T-cell (primary cell): ENCODE data around the gene RAG1. TPM values are rescaled to one million over a fixed set of nuclear protein-coding genes. Genes with fewer than 3 reads are reported as not detected.

Experiments
- ATAC-seq, 4 experiments: fragments of 200-7000 bp in 3 of 4; fragments of 150-1000 bp in 1 of 4; cut with Tn5 transposase; replicated peaks in 1 of 4; 1 replicate in 3 of 4; 2 replicates in 1 of 4; pipeline ENCODE4 v1.10.0; 2021; ENCODE audit warnings: moderate library complexity in 3 of 4, mild to moderate bottlenecking in 2 of 4, moderate number of reproducible peaks in 1 of 4
- CTCF ChIA-PET, 2 donors: fragments of 300-600 bp; sonication (Branson Sonifier 250); formaldehyde crosslinking; loops; one replicate each; lab custom pipeline; 2022; ENCODE audit warnings: antibody characterized with exemption in 2 of 2; lab: Charles Lee
- POLR2A ChIA-PET, 2 donors: fragments of 300-600 bp; sonication (Branson Sonifier 250); formaldehyde crosslinking; loops; one replicate each; lab custom pipeline; 2022; ENCODE audit warnings: antibody characterized with exemption in 2 of 2; lab: Charles Lee
- DNase-seq, 35 experiments: peaks; one replicate each; pipeline versions ENCODE4 v3.0.0 to v3.0.0-alpha.2; 2013 to 2023
- H3K27ac ChIP-seq: one replicate; pipeline ENCODE4 v1.5.1; 2013; ENCODE audit warnings: low read length
- H3K27me3 ChIP-seq, 2 experiments: replicated peaks in 1 of 2; 1 replicate in 1 of 2; 2 replicates in 1 of 2; pipeline versions ENCODE4 v1.6.1 to v1.7.0; 2013; ENCODE audit warnings: low read length in 1 of 2, mixed read lengths in 1 of 2; ENCODE audit not compliant: control insufficient read depth in 2 of 2, insufficient read depth in 2 of 2; ENCODE audit errors: extremely low read depth in 1 of 2
- H3K36me3 ChIP-seq, 2 donors: 1 replicate in 1 of 2; 2 replicates in 1 of 2; pipeline versions ENCODE4 v1.6.1 to v1.7.0; 2013; ENCODE audit warnings: low read length in 1 of 2; ENCODE audit not compliant: control insufficient read depth in 2 of 2, insufficient read depth in 1 of 2; ENCODE audit errors: extremely low read depth in 1 of 2
- H3K4me1 ChIP-seq, 2 experiments: 1 replicate in 1 of 2; 2 replicates in 1 of 2; pipeline versions ENCODE4 v1.6.1 to v1.7.0; 2013; ENCODE audit warnings: low read length in 2 of 2, mixed read lengths in 1 of 2; ENCODE audit not compliant: insufficient read depth in 2 of 2, control insufficient read depth in 1 of 2; ENCODE audit errors: extremely low read depth in 1 of 2
- H3K4me3 ChIP-seq, 2 donors: 1 replicate in 1 of 2; 2 replicates in 1 of 2; pipeline versions ENCODE4 v1.5.1 to v1.7.0; 2013; ENCODE audit warnings: mild to moderate bottlenecking in 2 of 2, low read length in 1 of 2, moderate library complexity in 1 of 2; ENCODE audit not compliant: control insufficient read depth in 1 of 2; ENCODE audit errors: extremely low read depth in 1 of 2
- H3K9me3 ChIP-seq: 2 replicates; pipeline ENCODE4 v1.7.0; 2013
- H3K27ac Mint-ChIP-seq, 2 donors: one replicate each; pipeline ENCODE4 v1.8.0; 2020 to 2021; ENCODE audit warnings: mild to moderate bottlenecking in 2 of 2, mixed read lengths in 2 of 2
- H3K27me3 Mint-ChIP-seq, 2 donors: one replicate each; pipeline ENCODE4 v1.8.0; 2021 to 2022; ENCODE audit warnings: mixed read lengths in 2 of 2
- H3K36me3 Mint-ChIP-seq: one replicate; pipeline ENCODE4 v1.8.0; 2021; ENCODE audit warnings: mixed read lengths
- H3K4me1 Mint-ChIP-seq, 3 donors: one replicate each; pipeline ENCODE4 v1.8.0; 2020 to 2022; ENCODE audit warnings: mixed read lengths in 3 of 3, mild to moderate bottlenecking in 1 of 3
- H3K4me3 Mint-ChIP-seq, 3 donors: one replicate each; pipeline ENCODE4 v1.8.0; 2020 to 2022; ENCODE audit warnings: mild to moderate bottlenecking in 3 of 3, mixed read lengths in 3 of 3, moderate library complexity in 3 of 3
- H3K9me3 Mint-ChIP-seq, 3 donors: one replicate each; pipeline ENCODE4 v1.8.0; 2020 to 2022; ENCODE audit warnings: mixed read lengths in 3 of 3
- WGBS: methylation state at CpG from one replicate; pipeline ENCODE4 v1.1.5; 2013; ENCODE audit warnings: missing lambda C conversion rate; ENCODE audit not compliant: insufficient coverage; 5-methylcytosine and 5-hydroxymethylcytosine counted together
- total RNA-seq, 35 experiments: library from RNA in 6 of 35; stranded (reverse) in 6 of 35; fragments of 120-200 nt in 1 of 35; gene quantifications; one replicate each; pipeline versions ENCODE4 v1.2.1 to v1.2.4 and lab custom pipeline; 2013 to 2026

The RAG1 gene
- total RNA-seq, result under 1 TPM; 0.10 to 0.67 (median 0.39) TPM
- total RNA-seq (2013), result 0.64 TPM
- total RNA-seq (lab: John Stamatoyannopoulos, UW), result 0.08 to 2.5 (median 0.68) reads per million in 29 experiments

- POLR2A ChIA-PET, result no interaction called here
- no peaks in the 10 kb centered on the region for H3K9me3 ChIP-seq
- H3K36me3 Mint-ChIP-seq, result no peaks in the 10 kb centered on the region
- DNase-seq (no peak), ATAC-seq (no peak)
- H3K27ac Mint-ChIP-seq, result no peak within 1 kb of the TSS
- H3K4me3 ChIP-seq, result no peak within 1 kb of the TSS
- no peaks in the 10 kb centered on the region for H3K36me3 ChIP-seq
- no peaks in the 10 kb centered on the region for H3K9me3 Mint-ChIP-seq
- CTCF ChIA-PET, result interaction anchor here (1.1 to 3.8 kb wide), 2 partner anchors 16 to 180 kb away, joined by 3 to 34 read pairs; no protein-coding TSS in a partner anchor
- no peak within 1 kb of the TSS for H3K27ac ChIP-seq
- peaks cover 53 to 58% of the 10 kb centered on the region in 2 donors for H3K27me3 Mint-ChIP-seq
- H3K27me3 ChIP-seq, result peaks cover 0 to 14% of the 10 kb centered on the region in 2 experiments
- WGBS, result 71% methylated on average over 1 of the region's 1 CpG
- H3K4me1 ChIP-seq, result peaks cover 0 to 3% of the 10 kb centered on the region in 2 experiments
- H3K4me1 Mint-ChIP-seq, result peaks cover 5 to 12% (median 7%) of the 10 kb centered on the region in 3 donors
- no peak within 1 kb of the TSS for H3K4me3 Mint-ChIP-seq
Observed at GRCh38 chr11:36567694-36568093, at the start of gene RAG1. Gene RAG1 (plus strand): TSS chr11:36568007. CDS start chr11:36573305, 5,298 bp downstream.

GRCh38 chr11:36530840-36531239, 37.0 kb upstream of the RAG1 start:
- ATAC-seq (no peak), DNase-seq (no peak)
- no peaks in the 10 kb centered on the region for H3K4me1 Mint-ChIP-seq
- H3K9me3 Mint-ChIP-seq, result peaks cover 0 to 8% (median 0%) of the 10 kb centered on the region in 3 donors
- no peak overlapping the region for H3K27ac ChIP-seq
- H3K4me3 ChIP-seq, result no peak overlapping the region
- peaks cover 10% of the 10 kb centered on the region for H3K36me3 Mint-ChIP-seq
- H3K27me3 ChIP-seq, result no peaks in the 10 kb centered on the region
- H3K9me3 ChIP-seq, result no peaks in the 10 kb centered on the region
- H3K27ac Mint-ChIP-seq, result no peak overlapping the region
- peaks cover 6 to 11% of the 10 kb centered on the region in 2 donors for H3K27me3 Mint-ChIP-seq
- POLR2A ChIA-PET, result no interaction called here
- H3K36me3 ChIP-seq, result no peaks in the 10 kb centered on the region
- H3K4me3 Mint-ChIP-seq, result no peak overlapping the region
- H3K4me1 ChIP-seq, result no peaks in the 10 kb centered on the region
- CTCF ChIA-PET, result interaction anchor here in 1 of 2 donors (0.5 to 1.4 kb wide), 2 partner anchors 38 to 908 kb away, joined by 3 to 4 read pairs; no protein-coding TSS in a partner anchor

- ATAC-seq (no peak), DNase-seq (no peak)
- Histone ChIP-seq H3K4me3 (no peak overlapping the region), H3K27me3 (no peaks in the 10 kb centered on the region), H3K4me1 (no peaks in the 10 kb centered on the region), H3K27ac (no peak overlapping the region), H3K9me3 (no peaks in the 10 kb centered on the region), H3K36me3 (no peaks in the 10 kb centered on the region)
- Mint-ChIP-seq H3K27me3 (peaks cover 3 to 10% of the 10 kb centered on the region in 2 donors), H3K4me3 (no peak overlapping the region), H3K4me1 (no peaks in the 10 kb centered on the region), H3K27ac (no peak overlapping the region), H3K9me3 (peaks cover 0 to 3% (median 0%) of the 10 kb centered on the region in 3 donors), H3K36me3 (peaks cover 5% of the 10 kb centered on the region)
- WGBS, result 46% methylated on average over 6 of the region's 8 CpGs
- ChIA-PET CTCF (interaction anchor here in 1 of 2 donors (1.2 kb wide), 1 partner anchor 75 kb away, joined by 4 read pairs; no protein-coding TSS in a partner anchor), POLR2A (no interaction called here)
Observed at GRCh38 chr11:36532941-36533601, 34.7 kb upstream of the RAG1 start.

GRCh38 chr11:36534276-36534840, 33.4 kb upstream of the RAG1 start:
- no CpG with 5 or more reads among the region's 3 CpGs for WGBS
- Mint-ChIP-seq H3K36me3 (no peaks in the 10 kb centered on the region), H3K4me3 (no peak overlapping the region), H3K27me3 (peaks cover 3% of the 10 kb centered on the region in 2 donors), H3K9me3 (no peaks in the 10 kb centered on the region), H3K4me1 (no peaks in the 10 kb centered on the region), H3K27ac (no peak overlapping the region)
- Histone ChIP-seq H3K4me1 (no peaks in the 10 kb centered on the region), H3K27me3 (no peaks in the 10 kb centered on the region), H3K4me3 (no peak overlapping the region), H3K9me3 (no peaks in the 10 kb centered on the region), H3K27ac (no peak overlapping the region), H3K36me3 (no peaks in the 10 kb centered on the region)
- DNase-seq (no peak), ATAC-seq (no peak)
- POLR2A ChIA-PET, result no interaction called here
- CTCF ChIA-PET, result interaction anchor here in 1 of 2 donors (0.5 kb wide), 1 partner anchor 1047 kb away, joined by 4 read pairs; no protein-coding TSS in a partner anchor

DNA sequence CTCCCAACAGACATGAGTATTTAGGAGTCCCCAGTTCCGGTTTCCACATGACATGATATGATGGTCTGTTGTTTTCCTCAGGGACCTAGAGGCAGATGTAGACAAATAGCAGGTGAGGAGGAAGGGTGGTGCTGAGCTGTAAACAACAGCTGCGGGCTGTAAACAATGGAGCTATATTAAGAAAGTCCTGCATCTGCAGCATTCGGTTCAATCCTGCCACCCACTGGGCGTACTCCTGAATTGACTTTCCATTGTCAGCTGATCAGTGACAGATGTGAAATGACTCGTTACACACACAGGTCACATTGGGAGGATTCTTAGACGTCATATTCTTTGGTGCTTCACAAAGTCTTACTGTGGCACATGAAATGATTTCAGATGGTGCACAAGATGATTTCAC, 26.8 kb upstream of the RAG1 start:
- 33% methylated on average over 4 of the region's 6 CpGs for WGBS
- Mint-ChIP-seq H3K27ac (no peak overlapping the region), H3K4me1 (peaks cover 0 to 6% (median 4%) of the 10 kb centered on the region in 3 donors), H3K9me3 (no peaks in the 10 kb centered on the region), H3K36me3 (no peaks in the 10 kb centered on the region), H3K27me3 (peaks cover 17 to 23% of the 10 kb centered on the region in 2 donors), H3K4me3 (no peak overlapping the region)
- DNase-seq, result peak in 7 of 35 experiments; percentile 1 to 37 (median 7)
- Histone ChIP-seq H3K4me3 (no peak overlapping the region), H3K36me3 (no peaks in the 10 kb centered on the region), H3K27ac (no peak overlapping the region), H3K4me1 (no peaks in the 10 kb centered on the region), H3K27me3 (peaks cover 0 to 8% of the 10 kb centered on the region in 2 experiments), H3K9me3 (no peaks in the 10 kb centered on the region)
- ChIA-PET CTCF (interaction anchor here in 1 of 2 donors (0.6 kb wide), 1 partner anchor 500 kb away, joined by 3 read pairs; no protein-coding TSS in a partner anchor), POLR2A (no interaction called here)
- ATAC-seq, result no peak

- no peak overlapping the region for H3K4me3 ChIP-seq
- no peak for ATAC-seq
- peaks cover 0 to 10% (median 0%) of the 10 kb centered on the region in 3 donors for H3K9me3 Mint-ChIP-seq
- no peaks in the 10 kb centered on the region for H3K27me3 ChIP-seq
- H3K36me3 ChIP-seq, result no peaks in the 10 kb centered on the region
- DNase-seq, result no peak
- CTCF ChIA-PET, result interaction anchor here in 1 of 2 donors (0.6 to 0.7 kb wide), 2 partner anchors 17 to 841 kb away, joined by 3 to 4 read pairs; partner anchors contain the start of gene RAG1
- no peaks in the 10 kb centered on the region for H3K36me3 Mint-ChIP-seq
- no peak overlapping the region for H3K27ac Mint-ChIP-seq
- H3K27ac ChIP-seq, result no peak overlapping the region
- peaks cover 0 to 20% (median 11%) of the 10 kb centered on the region in 3 donors for H3K4me1 Mint-ChIP-seq
- no CpG with 5 or more reads among the region's 1 CpG for WGBS
- no peaks in the 10 kb centered on the region for H3K4me1 ChIP-seq
- POLR2A ChIA-PET, result no interaction called here
- H3K4me3 Mint-ChIP-seq, result no peak overlapping the region
- no peaks in the 10 kb centered on the region for H3K9me3 ChIP-seq
- H3K27me3 Mint-ChIP-seq, result peaks cover 7 to 10% of the 10 kb centered on the region in 2 donors
Observed at GRCh38 chr11:36550385-36551115, 17.3 kb upstream of the RAG1 start.
